Loucy (cell line): Measurements from ENCODE around the gene SLC25A53.

ENCODE experiments used
- EZH2phosphoT487 ChIP-seq: fragments of 200-600 bp; IDR thresholded peaks from 2 replicates; pipeline ENCODE4 v1.6.1; 2018; ENCODE audit warnings: antibody characterized with exemption, mild to moderate bottlenecking, moderate library complexity, borderline replicate concordance
- TF ChIP-seq, protein P1 (sequence below): fragments of 200-600 bp; sonication (generic); conservative IDR thresholded peaks from 2 replicates; pipeline ENCODE4 v1.5.1; 2014; ENCODE audit warnings: mild to moderate bottlenecking, antibody characterized with exemption, low read length

DNA sequence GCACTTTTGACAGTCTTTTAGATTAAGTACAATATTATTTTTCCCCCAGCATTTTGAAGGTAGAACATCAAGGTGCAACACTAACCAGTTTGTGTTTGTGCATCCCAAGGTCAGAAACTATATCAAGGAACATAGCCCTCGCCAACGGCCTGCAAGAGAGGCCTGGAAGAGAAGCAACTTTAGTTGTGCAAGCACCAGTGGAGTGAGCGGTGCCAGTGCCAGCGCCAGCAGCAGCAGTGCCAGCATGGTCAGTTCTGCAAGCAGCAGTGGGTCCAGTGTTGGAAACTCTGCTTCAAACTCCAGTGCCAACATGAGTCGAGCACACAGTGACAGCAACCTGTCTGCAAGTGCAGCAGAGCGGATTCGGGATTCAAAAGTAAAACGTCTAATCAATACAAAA lies 31.1 kb upstream of the SLC25A53 start:
- no peak for TF ChIP-seq EZH2phosphoT487
- TF ChIP-seq, protein P1, sequence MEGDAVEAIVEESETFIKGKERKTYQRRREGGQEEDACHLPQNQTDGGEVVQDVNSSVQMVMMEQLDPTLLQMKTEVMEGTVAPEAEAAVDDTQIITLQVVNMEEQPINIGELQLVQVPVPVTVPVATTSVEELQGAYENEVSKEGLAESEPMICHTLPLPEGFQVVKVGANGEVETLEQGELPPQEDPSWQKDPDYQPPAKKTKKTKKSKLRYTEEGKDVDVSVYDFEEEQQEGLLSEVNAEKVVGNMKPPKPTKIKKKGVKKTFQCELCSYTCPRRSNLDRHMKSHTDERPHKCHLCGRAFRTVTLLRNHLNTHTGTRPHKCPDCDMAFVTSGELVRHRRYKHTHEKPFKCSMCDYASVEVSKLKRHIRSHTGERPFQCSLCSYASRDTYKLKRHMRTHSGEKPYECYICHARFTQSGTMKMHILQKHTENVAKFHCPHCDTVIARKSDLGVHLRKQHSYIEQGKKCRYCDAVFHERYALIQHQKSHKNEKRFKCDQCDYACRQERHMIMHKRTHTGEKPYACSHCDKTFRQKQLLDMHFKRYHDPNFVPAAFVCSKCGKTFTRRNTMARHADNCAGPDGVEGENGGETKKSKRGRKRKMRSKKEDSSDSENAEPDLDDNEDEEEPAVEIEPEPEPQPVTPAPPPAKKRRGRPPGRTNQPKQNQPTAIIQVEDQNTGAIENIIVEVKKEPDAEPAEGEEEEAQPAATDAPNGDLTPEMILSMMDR, result no peak
